Ishikawa (cell line): Measurements from ENCODE around the gene CCDC9B.

Experiments used
- CEBPB ChIP-seq: IDR thresholded peaks from 2 replicates; pipeline ENCODE4 v1.6.1; 2012
- CREB1 ChIP-seq: IDR thresholded peaks from 2 replicates; pipeline ENCODE4 v1.6.1; 2012; ENCODE audit warnings: low read depth
- EGR1 ChIP-seq: IDR thresholded peaks from 2 replicates; pipeline ENCODE4 v1.6.1; 2012
- EP300 ChIP-seq: IDR thresholded peaks from 2 replicates; pipeline ENCODE4 v1.6.1; 2012; ENCODE audit warnings: borderline replicate concordance
- FOXM1 ChIP-seq: IDR thresholded peaks from 2 replicates; pipeline ENCODE4 v1.6.1; 2012; ENCODE audit warnings: low read depth, borderline replicate concordance
- NFIC ChIP-seq: IDR thresholded peaks from 2 replicates; pipeline ENCODE4 v1.6.1; 2012
- RAD21 ChIP-seq: IDR thresholded peaks from 2 replicates; pipeline ENCODE4 v1.6.1; 2012; ENCODE audit warnings: low read depth
- TAF1 ChIP-seq: IDR thresholded peaks from 2 replicates; pipeline ENCODE4 v1.6.1; 2012; ENCODE audit warnings: low read depth, mild to moderate bottlenecking
- TCF12 ChIP-seq: IDR thresholded peaks from 2 replicates; pipeline ENCODE4 v1.6.1; 2012; ENCODE audit warnings: low read depth
- TEAD4 ChIP-seq: IDR thresholded peaks from 2 replicates; pipeline ENCODE4 v1.6.1; 2012
- YY1 ChIP-seq: IDR thresholded peaks from 2 replicates; pipeline ENCODE4 v1.6.1; 2012; ENCODE audit warnings: low read depth
- ZBTB7A ChIP-seq: IDR thresholded peaks from 2 replicates; pipeline ENCODE4 v1.6.1; 2012; ENCODE audit warnings: low read depth
- TF ChIP-seq, protein P1 (sequence below): IDR thresholded peaks from 2 replicates; pipeline ENCODE4 v1.6.1; 2012
- TF ChIP-seq, protein P2 (sequence below): IDR thresholded peaks from 2 replicates; pipeline ENCODE4 v1.6.1; 2012; ENCODE audit warnings: low read depth, mild to moderate bottlenecking
- TF ChIP-seq, protein P3 (sequence below): IDR thresholded peaks from 2 replicates; pipeline ENCODE4 v1.6.1; 2012

The CCDC9B gene

DNA sequence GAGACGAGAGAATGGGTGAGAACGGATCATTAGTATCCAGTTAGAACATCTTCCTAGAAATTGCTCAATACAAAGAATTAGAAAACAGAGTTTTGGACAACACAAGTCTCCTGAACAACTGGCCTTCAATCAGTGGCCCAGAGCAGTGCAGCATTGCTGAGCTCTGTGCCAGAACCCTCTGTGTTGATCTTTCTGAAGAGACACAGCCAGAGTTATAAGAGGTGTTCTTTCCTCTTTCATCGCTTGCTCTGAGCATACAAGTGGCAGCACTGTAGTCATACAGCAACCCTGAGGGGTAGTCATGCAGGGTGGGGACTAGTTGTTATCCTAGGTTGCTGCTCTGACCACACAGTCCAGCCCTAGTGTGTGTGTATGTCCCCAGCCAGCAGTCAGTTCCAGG is 45.7 kb upstream of the CCDC9B start:
- no peak for TF ChIP-seq NFIC

DNA sequence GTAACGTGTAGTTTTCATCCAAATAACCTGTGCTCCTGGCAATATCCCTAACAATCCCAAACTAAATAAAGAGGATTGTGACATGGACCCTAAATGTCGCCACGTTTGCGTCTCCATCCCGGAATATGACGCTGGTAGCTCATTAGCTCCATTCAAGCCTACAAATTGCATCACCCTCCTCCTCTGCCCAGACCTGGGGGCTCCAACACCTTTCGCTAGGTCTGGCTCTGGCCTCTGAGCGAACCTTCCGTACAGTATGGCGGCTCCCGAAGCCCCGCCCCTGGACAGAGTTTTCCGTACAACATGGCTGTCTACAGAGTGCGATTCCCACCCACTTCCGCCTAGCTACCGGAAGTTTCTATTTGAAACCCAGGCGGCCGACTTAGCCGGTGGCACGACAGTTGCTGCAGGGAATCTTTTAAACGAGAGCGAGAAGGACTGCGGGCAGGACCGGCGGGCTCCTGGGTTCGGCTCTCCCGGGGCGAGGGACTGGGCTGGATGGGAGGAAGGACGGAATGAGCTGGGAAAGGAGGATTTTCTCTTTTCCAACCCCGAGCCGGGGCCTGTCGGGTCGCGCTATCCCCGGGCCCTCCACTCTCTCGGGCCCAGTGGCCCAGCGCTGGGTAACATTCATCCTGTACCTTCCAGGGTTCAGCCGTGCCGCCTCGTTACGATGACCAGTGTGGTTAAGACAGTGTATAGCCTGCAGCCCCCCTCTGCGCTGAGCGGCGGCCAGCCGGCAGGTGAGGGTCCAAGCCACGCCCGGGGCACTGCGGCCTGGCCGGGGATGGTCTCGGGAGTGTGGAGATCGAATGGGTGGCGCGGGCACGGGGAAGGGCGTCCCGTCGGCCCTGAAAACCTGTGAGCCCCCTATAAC is 42.1 kb upstream of the CCDC9B start, which contains the start of gene KNSTRN:
Gene KNSTRN, plus strand, starts transcription at position 142 of the 877 bp plus-strand sequence. Its CDS starts 115 bp downstream, at position 257.
- TF ChIP-seq, protein P1, sequence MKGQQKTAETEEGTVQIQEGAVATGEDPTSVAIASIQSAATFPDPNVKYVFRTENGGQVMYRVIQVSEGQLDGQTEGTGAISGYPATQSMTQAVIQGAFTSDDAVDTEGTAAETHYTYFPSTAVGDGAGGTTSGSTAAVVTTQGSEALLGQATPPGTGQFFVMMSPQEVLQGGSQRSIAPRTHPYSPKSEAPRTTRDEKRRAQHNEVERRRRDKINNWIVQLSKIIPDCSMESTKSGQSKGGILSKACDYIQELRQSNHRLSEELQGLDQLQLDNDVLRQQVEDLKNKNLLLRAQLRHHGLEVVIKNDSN, result peak; percentile 47
- TF ChIP-seq CEBPB, result no peak
- TF ChIP-seq RAD21, result no peak
- TF ChIP-seq TAF1, result peak; percentile 93
- TF ChIP-seq ZBTB7A, result 0 out of 2 replicates have a peak, but pooled peaks have one; percentile 31
- peak; percentile 95 for TF ChIP-seq EGR1
- TF ChIP-seq, protein P2, sequence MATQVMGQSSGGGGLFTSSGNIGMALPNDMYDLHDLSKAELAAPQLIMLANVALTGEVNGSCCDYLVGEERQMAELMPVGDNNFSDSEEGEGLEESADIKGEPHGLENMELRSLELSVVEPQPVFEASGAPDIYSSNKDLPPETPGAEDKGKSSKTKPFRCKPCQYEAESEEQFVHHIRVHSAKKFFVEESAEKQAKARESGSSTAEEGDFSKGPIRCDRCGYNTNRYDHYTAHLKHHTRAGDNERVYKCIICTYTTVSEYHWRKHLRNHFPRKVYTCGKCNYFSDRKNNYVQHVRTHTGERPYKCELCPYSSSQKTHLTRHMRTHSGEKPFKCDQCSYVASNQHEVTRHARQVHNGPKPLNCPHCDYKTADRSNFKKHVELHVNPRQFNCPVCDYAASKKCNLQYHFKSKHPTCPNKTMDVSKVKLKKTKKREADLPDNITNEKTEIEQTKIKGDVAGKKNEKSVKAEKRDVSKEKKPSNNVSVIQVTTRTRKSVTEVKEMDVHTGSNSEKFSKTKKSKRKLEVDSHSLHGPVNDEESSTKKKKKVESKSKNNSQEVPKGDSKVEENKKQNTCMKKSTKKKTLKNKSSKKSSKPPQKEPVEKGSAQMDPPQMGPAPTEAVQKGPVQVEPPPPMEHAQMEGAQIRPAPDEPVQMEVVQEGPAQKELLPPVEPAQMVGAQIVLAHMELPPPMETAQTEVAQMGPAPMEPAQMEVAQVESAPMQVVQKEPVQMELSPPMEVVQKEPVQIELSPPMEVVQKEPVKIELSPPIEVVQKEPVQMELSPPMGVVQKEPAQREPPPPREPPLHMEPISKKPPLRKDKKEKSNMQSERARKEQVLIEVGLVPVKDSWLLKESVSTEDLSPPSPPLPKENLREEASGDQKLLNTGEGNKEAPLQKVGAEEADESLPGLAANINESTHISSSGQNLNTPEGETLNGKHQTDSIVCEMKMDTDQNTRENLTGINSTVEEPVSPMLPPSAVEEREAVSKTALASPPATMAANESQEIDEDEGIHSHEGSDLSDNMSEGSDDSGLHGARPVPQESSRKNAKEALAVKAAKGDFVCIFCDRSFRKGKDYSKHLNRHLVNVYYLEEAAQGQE, result no peak
- peak; percentile 100 for TF ChIP-seq YY1
- no peak for TF ChIP-seq EP300
- TF ChIP-seq NFIC, result 0 out of 2 replicates have a peak, but pooled peaks have one; percentile 32
- TF ChIP-seq, protein P3, sequence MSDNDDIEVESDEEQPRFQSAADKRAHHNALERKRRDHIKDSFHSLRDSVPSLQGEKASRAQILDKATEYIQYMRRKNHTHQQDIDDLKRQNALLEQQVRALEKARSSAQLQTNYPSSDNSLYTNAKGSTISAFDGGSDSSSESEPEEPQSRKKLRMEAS, result peak; percentile 49; the same call in 1 of the 2 replicates
- 0 out of 2 replicates have a peak, but pooled peaks have one; percentile 21 for TF ChIP-seq CREB1
- TF ChIP-seq FOXM1, result peak; percentile 100
- TF ChIP-seq TEAD4, result 0 out of 2 replicates have a peak, but pooled peaks have one; percentile 34
- TF ChIP-seq TCF12, result peak; percentile 60; the same call in 1 of the 2 replicates

DNA sequence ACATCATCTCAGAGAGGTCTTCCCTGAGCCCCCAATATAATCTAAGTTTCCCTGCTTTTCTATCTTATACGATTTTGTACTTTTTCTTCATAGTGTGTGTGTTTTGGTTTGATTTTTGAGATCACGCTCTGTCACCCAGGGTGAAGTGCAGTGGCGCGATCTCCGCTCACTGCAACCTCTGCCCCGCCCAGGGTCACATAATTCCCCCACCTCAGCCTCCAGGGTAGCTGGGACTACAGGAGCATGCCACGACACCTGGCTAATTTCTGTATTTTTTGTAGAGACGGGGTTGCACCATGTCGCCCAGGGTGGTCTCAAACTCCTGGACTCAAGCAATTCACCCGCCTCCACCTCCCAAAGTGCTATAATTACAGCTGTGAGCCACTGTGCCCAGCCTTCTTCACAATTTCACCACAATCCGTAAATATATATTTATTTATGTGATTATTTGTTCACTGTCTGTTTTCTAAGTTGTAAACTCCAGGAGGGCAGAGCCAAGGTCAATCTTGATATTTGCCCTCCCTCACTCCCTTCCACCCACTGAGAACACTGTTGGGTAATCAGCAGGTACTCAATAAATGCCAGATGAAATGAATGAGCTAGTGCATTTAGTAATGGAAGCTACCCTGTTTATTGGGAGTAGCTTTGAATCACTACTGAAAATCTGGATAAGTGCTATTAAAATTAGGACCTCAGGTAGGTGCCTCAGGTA is 41.2 kb upstream of the CCDC9B start:
- TF ChIP-seq, protein P1, result no peak
- TF ChIP-seq TAF1, result no peak
- TF ChIP-seq CREB1, result no peak
- TF ChIP-seq FOXM1, result no peak
- no peak for TF ChIP-seq YY1
- no peak for TF ChIP-seq CEBPB
- TF ChIP-seq EP300, result no peak
- TF ChIP-seq, protein P3, result no peak
- no peak for TF ChIP-seq TEAD4
- TF ChIP-seq, protein P2, result no peak
- TF ChIP-seq ZBTB7A, result no peak
- TF ChIP-seq TCF12, result no peak
- no peak for TF ChIP-seq NFIC
- TF ChIP-seq RAD21, result no peak
- no peak for TF ChIP-seq EGR1

DNA sequence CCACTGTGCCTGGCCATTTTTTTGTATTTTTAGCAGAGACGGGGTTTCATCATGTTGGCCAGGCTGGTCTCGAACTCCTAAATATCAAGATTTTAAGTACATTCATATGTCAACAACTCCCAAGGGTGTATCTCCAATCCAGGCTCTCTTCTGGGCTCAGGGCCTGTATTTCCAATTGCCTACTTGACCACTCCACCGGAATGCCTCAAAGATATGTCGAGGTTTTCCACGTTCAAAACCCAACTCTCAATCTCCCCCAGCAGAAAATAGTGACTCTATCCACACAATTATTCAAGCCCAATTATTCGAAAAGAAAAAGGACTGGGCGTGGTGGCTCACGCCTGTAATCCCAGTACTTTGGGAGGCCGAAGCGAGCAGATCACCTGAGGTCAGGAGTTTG is 39.9 kb upstream of the CCDC9B start:
- TF ChIP-seq ZBTB7A, result no peak
- TF ChIP-seq FOXM1, result no peak
- TF ChIP-seq CREB1, result no peak

DNA sequence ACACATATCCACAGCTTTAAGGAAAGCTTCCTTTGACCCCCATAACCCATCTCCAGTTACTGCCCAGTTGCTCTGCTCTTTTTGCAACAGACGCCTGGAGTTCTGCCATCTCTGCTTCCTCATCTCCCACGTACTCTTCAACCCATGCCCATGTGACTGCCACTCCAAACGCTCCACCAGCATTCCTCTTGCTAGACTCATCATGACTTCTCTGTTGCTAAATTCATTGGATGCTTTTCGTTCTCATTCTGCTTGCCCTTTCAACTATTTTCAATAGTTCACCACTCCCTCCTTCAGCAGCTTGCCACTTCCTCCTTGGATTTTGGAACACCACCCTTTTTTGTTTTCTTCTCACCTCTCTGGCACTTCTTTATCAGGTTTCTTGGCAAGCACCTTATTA is 39.1 kb upstream of the CCDC9B start:
- TF ChIP-seq, protein P1, result peak; percentile 78
- TF ChIP-seq YY1, result no peak
- TF ChIP-seq, protein P3, result 0 out of 2 replicates have a peak, but pooled peaks have one; percentile 27
- TF ChIP-seq NFIC, result 0 out of 2 replicates have a peak, but pooled peaks have one; percentile 18
- no peak for TF ChIP-seq TAF1
- peak; percentile 36 for TF ChIP-seq TEAD4
